C4-2B (cell line): ENCODE measurements around the gene CHD2.

Experiments
- H3K27ac ChIP-seq: fragments of 450-650 bp; 2 replicates; pipeline ENCODE4 v1.5.1; 2017
- CTCF ChIP-seq: fragments of 450-650 bp; conservative IDR thresholded peaks from 2 replicates; pipeline ENCODE4 v1.5.1; 2017; ENCODE audit warnings: mild to moderate bottlenecking
- ZFX ChIP-seq: fragments of 450-650 bp; IDR thresholded peaks from 2 replicates; pipeline ENCODE4 v1.6.1; 2017

Gene CHD2

GRCh38 chr15:92882697-92883162 is 17.4 kb upstream of the CHD2 start:
- H3K27ac ChIP-seq = peak overlapping the region; percentile 97
- TF ChIP-seq CTCF (no peak), ZFX (peak; percentile 89)

GRCh38 chr15:92883163-92883875 is 16.8 kb upstream of the CHD2 start:
- TF ChIP-seq CTCF = no peak
- peak; percentile 76; the same call in 1 of the 2 replicates for TF ChIP-seq ZFX
- H3K27ac ChIP-seq = peak overlapping the region; percentile 97

GRCh38 chr15:92883876-92884435 is 16.2 kb upstream of the CHD2 start:
- TF ChIP-seq CTCF (no peak), ZFX (no peak)
- H3K27ac ChIP-seq = peak overlapping the region; percentile 97; the same call in 1 of the 2 replicates

GRCh38 chr15:92884436-92885223 is 15.5 kb upstream of the CHD2 start:
- H3K27ac ChIP-seq = no peak overlapping the region
- TF ChIP-seq ZFX = no peak
- TF ChIP-seq CTCF = no peak

GRCh38 chr15:92885224-92886041 is 14.7 kb upstream of the CHD2 start:
- TF ChIP-seq CTCF (no peak), ZFX (no peak)
- no peak overlapping the region for H3K27ac ChIP-seq

GRCh38 chr15:92886042-92886537 is 14.0 kb upstream of the CHD2 start:
- TF ChIP-seq ZFX (no peak), CTCF (no peak)
- H3K27ac ChIP-seq = no peak overlapping the region
